Esophagus (tissue), 2 donors: ENCODE results near the gene TRIM28. TPM values are rescaled to one million over a fixed set of nuclear protein-coding genes. Genes with fewer than 3 reads are reported as not detected.

Experiments used
- H3K27ac ChIP-seq, 2 donors: one replicate each; pipeline ENCODE4 v1.5.1; 2013; ENCODE audit warnings: low read depth in 2 of 2, mild to moderate bottlenecking in 2 of 2, inconsistent platforms in 1 of 2, low read length in 1 of 2, moderate library complexity in 1 of 2
- H3K27me3 ChIP-seq, 2 donors: one replicate each; pipeline ENCODE4 v1.6.1; 2013; ENCODE audit warnings: low read length in 2 of 2, control low read depth in 1 of 2, mild to moderate bottlenecking in 1 of 2; ENCODE audit not compliant: insufficient read depth in 2 of 2, control insufficient read depth in 1 of 2
- H3K36me3 ChIP-seq, 2 donors: one replicate each; pipeline ENCODE4 v1.6.1; 2013; ENCODE audit warnings: low read length in 1 of 2; ENCODE audit not compliant: control insufficient read depth in 2 of 2, insufficient read depth in 2 of 2
- H3K4me1 ChIP-seq, 2 donors: one replicate each; pipeline ENCODE4 v1.6.1; 2013; ENCODE audit warnings: low read length in 1 of 2; ENCODE audit not compliant: control insufficient read depth in 2 of 2, insufficient read depth in 2 of 2
- H3K4me3 ChIP-seq, 2 donors: one replicate each; pipeline ENCODE4 v1.5.1; 2013; ENCODE audit warnings: low read length in 2 of 2, mild to moderate bottlenecking in 2 of 2, low read depth in 1 of 2, moderate library complexity in 1 of 2
- H3K9me3 ChIP-seq, 2 donors: one replicate each; pipeline ENCODE4 v1.6.1; 2013; ENCODE audit warnings: mild to moderate bottlenecking in 2 of 2, low read depth in 1 of 2, low read length in 1 of 2, moderate library complexity in 1 of 2; ENCODE audit not compliant: control insufficient read depth in 2 of 2, insufficient read depth in 1 of 2
- WGBS, 2 donors: extraction: QIAGEN DNeasy Blood & Tissue Kit; methylation state at CpG; one replicate each; pipeline ENCODE4 v1.1.7; 2013; 5-methylcytosine and 5-hydroxymethylcytosine counted together
- polyA plus RNA-seq, 2 donors: library from polyadenylated mRNA; stranded (reverse); fragments of 200-250 nt; gene quantifications; one replicate each; pipeline ENCODE4 v1.2.3, GENCODE V29; 2013
- donor health status: healthy with polysubstance abuse.
- donor health status: Bipolar disorder and iron deficiency.

The TRIM28 gene
- polyA plus RNA-seq, 2 donors = 159 to 175 TPM

GRCh38 chr19:58555920-58556621 lies 12.2 kb downstream of the TRIM28 start:
- 77 to 80% methylated on average over 16 of the region's 16 CpGs for WGBS, 2 donors
- peaks cover 14 to 32% of the 10 kb centered on the region in 2 donors for H3K36me3 ChIP-seq
- no peaks in the 10 kb centered on the region for H3K27me3 ChIP-seq
- peaks cover 0 to 30% of the 10 kb centered on the region in 2 donors for H3K4me1 ChIP-seq
- peak overlapping the region; percentile 93 to 100 for H3K27ac ChIP-seq
- no peaks in the 10 kb centered on the region for H3K9me3 ChIP-seq
- no peak overlapping the region for H3K4me3 ChIP-seq

DNA sequence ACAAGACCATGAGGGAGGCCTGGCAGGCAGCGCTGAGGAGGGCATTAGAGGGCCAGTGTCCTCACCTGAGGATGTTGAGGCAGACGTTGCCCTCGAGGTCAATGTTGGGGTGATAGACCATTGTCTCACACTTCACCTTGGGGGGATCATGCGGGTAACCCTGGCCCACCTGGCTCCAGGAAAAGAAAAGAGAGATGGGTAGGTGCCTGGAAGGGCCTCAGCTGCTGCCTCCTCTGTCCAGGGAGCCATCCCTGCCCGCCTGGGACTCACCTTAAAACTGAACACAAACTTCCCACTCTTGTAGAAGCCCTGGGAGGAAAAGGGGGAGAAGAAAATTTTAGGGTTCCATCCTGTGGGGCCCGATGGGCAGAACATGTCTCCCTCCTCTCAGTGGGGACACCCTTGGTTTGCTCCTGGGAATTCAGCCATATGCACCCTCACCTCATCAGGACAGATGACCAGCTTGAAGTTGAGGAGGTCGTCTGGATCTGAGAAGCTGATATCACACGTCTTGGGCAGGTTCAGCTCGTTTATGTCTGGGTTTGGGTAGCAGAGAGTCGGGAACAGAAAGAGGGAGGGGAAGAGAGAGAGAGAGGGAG lies 12.9 kb downstream of the TRIM28 start:
- Histone ChIP-seq H3K36me3 (peaks cover 8 to 26% of the 10 kb centered on the region in 2 donors), H3K27me3 (no peaks in the 10 kb centered on the region), H3K9me3 (no peaks in the 10 kb centered on the region), H3K4me1 (peaks cover 2 to 35% of the 10 kb centered on the region in 2 donors), H3K4me3 (peak overlapping the region in 1 of 2 donors; percentile 80), H3K27ac (peak overlapping the region in 1 of 2 donors; percentile 100)
- WGBS, 2 donors = 55 to 61% methylated on average over 10 of the region's 10 CpGs

DNA sequence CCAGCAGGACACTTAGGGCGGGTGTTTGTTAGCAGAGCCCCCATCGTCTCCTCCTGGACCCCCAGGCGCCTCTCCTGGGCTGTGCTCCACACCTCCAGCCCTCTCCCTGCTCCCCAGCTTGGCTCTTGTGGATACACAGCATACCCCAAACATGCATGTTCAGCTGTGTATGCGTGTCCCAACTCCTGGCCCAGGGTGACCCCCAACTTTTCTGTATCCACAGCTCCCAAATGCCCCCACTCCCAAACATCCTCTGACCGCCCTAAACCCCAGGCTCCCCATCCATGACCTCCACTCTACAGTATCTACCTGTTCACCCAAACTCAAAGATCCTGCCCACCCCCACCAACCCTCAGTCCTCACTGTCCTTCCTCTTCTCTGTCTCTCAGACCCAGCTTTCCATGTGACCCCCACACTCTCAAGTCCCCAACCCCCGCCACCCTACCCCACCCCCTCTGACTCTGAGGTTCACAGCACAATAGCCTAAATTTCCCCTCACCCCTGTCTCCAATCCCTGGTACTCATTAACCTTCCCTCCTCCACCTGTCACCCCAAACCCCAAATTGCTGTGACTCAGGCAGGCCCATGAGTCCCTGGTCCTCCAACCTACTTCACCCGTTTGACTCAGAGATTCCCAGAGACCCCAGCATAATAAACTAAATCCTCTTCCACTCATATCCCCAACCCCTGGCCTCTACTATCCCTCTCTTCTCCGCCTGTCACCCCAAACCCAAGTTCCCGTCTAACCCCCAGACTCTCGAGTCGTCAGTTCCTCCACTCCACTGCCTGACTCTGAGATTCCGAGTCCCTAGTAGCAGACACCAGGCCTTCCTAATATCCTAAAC lies 13.6 kb downstream of the TRIM28 start:
- Histone ChIP-seq H3K27me3 (no peaks in the 10 kb centered on the region), H3K4me3 (peak overlapping the region; percentile 80 to 94), H3K4me1 (peaks cover 2 to 42% of the 10 kb centered on the region in 2 donors), H3K36me3 (peaks cover 3 to 20% of the 10 kb centered on the region in 2 donors), H3K27ac (peak overlapping the region; percentile 99 to 100), H3K9me3 (no peaks in the 10 kb centered on the region)
- WGBS, 2 donors = 26 to 31% methylated on average over 11 to 12 of the region's 12 CpGs

GRCh38 chr19:58558066-58558622 lies 14.3 kb downstream of the TRIM28 start, which contains the start of gene UBE2M:
UBE2M (minus strand) TSS chr19:58558611; CDS start chr19:58558381, 230 bp downstream.
- Histone ChIP-seq H3K27me3 (no peaks in the 10 kb centered on the region), H3K9me3 (no peaks in the 10 kb centered on the region), H3K4me1 (peaks cover 2 to 48% of the 10 kb centered on the region in 2 donors), H3K36me3 (peaks cover 3 to 15% of the 10 kb centered on the region in 2 donors), H3K4me3 (peak within 1 kb of the TSS; percentile 80 to 94), H3K27ac (peak within 1 kb of the TSS; percentile 99 to 100)
- WGBS, 2 donors = 0 to 1% methylated on average over 38 to 62 of the region's 62 CpGs

- peaks cover 2 to 50% of the 10 kb centered on the region in 2 donors for H3K4me1 ChIP-seq
- 0% methylated on average over 69 to 76 of the region's 76 CpGs for WGBS, 2 donors
Observed at GRCh38 chr19:58558623-58559274, 14.9 kb downstream of the TRIM28 start.

GRCh38 chr19:58559275-58560006 lies 15.6 kb downstream of the TRIM28 start:
- H3K4me1 ChIP-seq = peaks cover 2 to 43% of the 10 kb centered on the region in 2 donors
- 1 to 2% methylated on average over 33 of the region's 33 CpGs for WGBS, 2 donors

More at GRCh38 chr19:58558623-58559274, 14.9 kb downstream of the TRIM28 start:
- peak overlapping the region; percentile 99 to 100 for H3K27ac ChIP-seq
- H3K27me3 ChIP-seq = no peaks in the 10 kb centered on the region
- peaks cover 3 to 12% of the 10 kb centered on the region in 2 donors for H3K36me3 ChIP-seq
- no peaks in the 10 kb centered on the region for H3K9me3 ChIP-seq
- H3K4me3 ChIP-seq = peak overlapping the region; percentile 80 to 94

GRCh38 chr19:58560007-58560887 lies 16.4 kb downstream of the TRIM28 start:
- peak overlapping the region; percentile 80 to 94 for H3K4me3 ChIP-seq
- no peaks in the 10 kb centered on the region for H3K27me3 ChIP-seq
- peak overlapping the region; percentile 99 to 100 for H3K27ac ChIP-seq
- 73 to 77% methylated on average over 8 of the region's 8 CpGs for WGBS, 2 donors
- H3K9me3 ChIP-seq = no peaks in the 10 kb centered on the region
- peaks cover 2 to 42% of the 10 kb centered on the region in 2 donors for H3K4me1 ChIP-seq
- H3K36me3 ChIP-seq = peaks cover 3 to 12% of the 10 kb centered on the region in 2 donors

More at GRCh38 chr19:58559275-58560006, 15.6 kb downstream of the TRIM28 start:
- Histone ChIP-seq H3K27ac (peak overlapping the region; percentile 99 to 100), H3K36me3 (peaks cover 3 to 12% of the 10 kb centered on the region in 2 donors), H3K27me3 (no peaks in the 10 kb centered on the region), H3K9me3 (no peaks in the 10 kb centered on the region), H3K4me3 (peak overlapping the region; percentile 80 to 94)

- peaks cover 2 to 38% of the 10 kb centered on the region in 2 donors for H3K4me1 ChIP-seq
- H3K36me3 ChIP-seq = peaks cover 0 to 9% of the 10 kb centered on the region in 2 donors
Observed at GRCh38 chr19:58560921-58561320, 17.1 kb downstream of the TRIM28 start.

More at GRCh38 chr19:58560921-58561320, 17.1 kb downstream of the TRIM28 start:
- no peak overlapping the region for H3K27ac ChIP-seq
- H3K4me3 ChIP-seq = no peak overlapping the region
- H3K27me3 ChIP-seq = no peaks in the 10 kb centered on the region
- H3K9me3 ChIP-seq = no peaks in the 10 kb centered on the region
